Activated T-cell treated with anti-CD3 and anti-CD28 coated beads for 1 hour (primary cell): ENCODE data around the gene AGPAT1.

Experiments
- DNase-seq: peaks from one replicate; pipeline ENCODE4 v3.0.0-alpha.2; 2020; ENCODE audit warnings: low read depth

The AGPAT1 gene

DNA sequence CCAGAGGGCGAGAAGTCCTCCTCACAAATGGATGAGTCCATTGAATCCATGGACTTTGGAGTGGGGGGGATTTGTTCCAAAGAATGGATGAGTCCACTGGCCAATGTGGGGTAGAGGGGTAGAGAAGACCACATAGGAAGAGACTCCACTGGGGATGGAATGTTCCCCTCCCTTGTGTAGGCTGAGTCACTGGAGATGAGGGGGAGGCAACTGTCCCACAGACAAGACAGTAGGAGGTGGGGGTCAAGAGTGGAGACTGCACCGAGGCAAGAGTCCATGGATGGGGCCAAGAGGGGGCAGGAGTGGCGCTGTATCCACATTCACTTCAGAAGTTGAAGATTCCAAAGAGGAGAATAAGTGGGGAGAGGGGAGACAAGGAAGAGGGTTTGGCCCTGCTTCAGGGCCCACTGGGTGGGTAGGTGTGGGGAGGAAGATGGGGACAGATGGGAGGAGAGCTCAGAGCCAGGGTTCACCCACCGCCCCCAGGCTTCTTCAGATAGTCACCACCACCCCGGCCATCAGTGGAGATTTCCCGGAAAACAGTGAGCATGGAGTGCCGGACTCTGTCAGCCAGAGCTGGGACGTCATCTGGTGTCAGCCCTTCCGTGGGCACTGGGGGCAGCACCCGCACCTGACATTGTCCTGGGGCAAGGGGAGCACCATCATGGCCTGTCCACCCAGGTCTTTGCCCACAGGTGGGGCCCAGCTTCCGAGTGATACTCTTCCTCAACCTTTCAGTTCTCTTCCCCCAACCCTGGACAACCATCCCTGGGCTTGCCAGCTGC, 6.9 kb downstream of the AGPAT1 start:
- DNase-seq, result no peak

DNA sequence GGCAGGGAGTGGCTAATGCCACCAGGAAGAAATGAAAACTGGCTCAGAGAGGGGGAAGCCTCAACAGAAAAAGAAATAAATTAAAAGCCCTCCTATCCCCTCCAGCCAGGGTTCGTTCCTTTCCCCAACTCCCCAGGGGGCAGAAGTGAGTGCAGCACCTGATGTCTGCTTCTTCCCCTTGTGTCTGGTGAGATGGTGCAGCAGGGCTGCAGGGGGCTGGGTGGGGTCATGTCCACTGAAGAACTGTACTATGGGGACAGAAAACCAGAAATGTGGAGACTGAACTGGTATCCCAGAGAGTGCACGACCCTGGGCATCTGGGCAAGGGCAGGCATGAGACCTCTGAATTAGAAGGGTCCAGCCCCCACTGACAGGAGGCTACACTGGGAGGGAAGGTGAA, 7.5 kb downstream of the AGPAT1 start:
- no peak for DNase-seq

DNA sequence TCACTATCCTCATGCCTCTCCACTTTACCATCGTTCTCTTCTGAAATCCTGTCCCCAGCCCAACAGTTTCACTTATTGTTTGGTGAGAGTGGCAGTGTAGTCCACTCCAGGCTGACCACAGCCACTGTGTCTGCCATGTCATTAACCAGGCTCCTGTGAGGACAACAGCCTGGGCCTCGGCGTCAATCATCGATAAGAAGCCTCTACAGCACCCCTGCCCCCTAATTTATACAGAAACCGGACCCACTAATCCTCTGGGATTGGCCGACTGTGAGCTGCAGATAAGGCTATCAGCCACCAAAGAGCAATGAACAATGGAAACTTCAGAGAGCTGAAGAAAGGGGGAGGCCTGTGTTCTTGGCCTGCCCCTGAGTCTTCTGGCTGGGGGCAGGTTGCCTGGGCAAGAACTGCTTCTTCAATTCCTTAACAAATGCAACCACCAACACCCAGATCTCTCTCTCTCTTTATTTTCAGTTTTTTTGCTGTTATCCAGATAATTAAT, 8.1 kb downstream of the AGPAT1 start:
- DNase-seq, result no peak

GRCh38 chr6:32167154-32167760, 8.6 kb downstream of the AGPAT1 start:
- DNase-seq, result no peak

DNA sequence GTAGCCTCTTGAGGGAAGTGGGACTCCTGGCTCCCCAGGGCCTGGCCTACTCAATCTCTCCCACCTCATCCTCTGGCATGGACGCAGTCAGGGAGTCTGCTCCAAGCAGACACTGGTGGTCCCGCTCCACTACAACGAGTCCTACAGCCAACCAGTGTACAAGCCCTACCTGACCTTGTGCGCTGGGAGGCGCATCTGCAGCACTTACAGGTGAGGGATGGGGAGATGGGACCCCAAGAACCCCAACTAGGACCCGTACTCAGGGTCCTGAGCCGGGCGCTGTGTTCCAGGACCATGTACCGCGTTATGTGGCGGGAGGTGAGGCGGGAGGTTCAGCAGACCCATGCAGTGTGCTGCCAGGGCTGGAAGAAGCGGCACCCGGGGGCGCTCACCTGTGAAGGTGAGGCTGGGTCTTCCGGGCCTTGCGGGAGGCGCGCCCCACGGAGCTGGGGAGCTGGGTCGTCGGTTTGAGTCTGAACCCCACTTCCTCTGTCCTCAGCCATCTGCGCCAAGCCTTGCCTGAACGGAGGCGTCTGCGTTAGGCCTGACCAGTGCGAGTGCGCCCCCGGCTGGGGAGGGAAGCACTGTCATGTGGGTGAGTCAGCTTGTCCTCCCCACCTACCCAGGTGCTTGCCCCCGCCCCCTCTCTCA, 9.3 kb downstream of the AGPAT1 start:
- DNase-seq, result no peak

GRCh38 chr6:32164295-32164694, 11.6 kb downstream of the AGPAT1 start, which contains the start of gene EGFL8:
EGFL8 (plus strand) TSS chr6:32164595; CDS start chr6:32166166, 1,571 bp downstream.
- no peak for DNase-seq

DNA sequence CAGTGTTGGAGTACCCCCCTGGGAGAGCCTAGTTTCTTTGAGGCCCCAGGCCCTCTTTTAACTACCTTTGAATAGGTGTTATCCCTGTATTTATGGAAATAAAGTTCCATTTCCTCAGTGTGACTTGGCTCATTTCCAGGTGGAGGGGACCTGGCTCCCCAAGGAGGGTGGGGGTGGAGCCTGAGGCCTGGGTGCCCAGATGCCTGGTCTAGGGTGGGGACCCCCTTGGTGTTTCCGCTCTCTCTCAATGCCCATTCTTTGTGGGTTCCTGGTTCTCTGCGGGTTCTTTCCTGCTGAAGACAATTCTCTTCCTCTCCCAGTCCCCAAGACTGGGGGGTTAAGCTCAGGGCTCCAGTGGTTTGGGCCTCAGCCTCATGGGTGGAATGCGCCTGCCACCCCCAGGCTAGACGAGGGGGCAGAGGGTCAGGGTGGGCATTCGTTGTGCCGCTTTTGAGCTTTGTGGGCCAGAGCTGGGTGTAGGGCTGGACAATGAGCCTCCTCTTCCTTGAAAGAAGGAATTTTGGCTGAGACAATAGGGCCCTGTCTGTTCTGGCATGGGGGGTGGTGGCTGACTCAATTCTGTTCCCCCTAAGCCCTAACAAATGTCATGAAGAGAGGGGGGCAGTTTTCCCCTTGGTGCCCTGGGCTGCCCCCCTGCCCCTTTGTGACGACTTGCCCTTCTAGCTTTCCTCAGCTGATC, 12.2 kb downstream of the AGPAT1 start:
- DNase-seq, result no peak

- no peak for DNase-seq
Measured at GRCh38 chr6:32158052-32158451, 17.8 kb downstream of the AGPAT1 start.

DNA sequence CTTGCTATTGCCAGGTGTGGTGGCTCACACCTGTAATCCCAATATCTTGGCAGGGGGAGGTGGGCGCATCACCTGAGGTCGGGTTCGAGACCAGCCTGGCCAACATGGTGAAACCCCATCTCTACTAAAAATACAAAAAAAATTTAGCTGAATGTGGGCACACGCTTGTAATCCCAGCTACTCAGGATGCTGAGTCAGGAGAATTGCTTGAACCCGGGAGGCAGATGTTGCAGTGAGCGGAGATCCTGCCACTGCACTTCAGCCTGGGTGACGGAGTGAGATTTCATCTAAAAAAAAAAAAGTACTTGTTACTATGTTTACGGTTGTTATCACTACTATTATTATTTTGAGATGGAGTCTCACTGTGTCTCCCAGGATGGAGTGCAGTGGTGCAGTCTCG, 19.0 kb downstream of the AGPAT1 start:
- no peak for DNase-seq

GRCh38 chr6:32154514-32155161, 21.2 kb downstream of the AGPAT1 start:
- DNase-seq, result peak; percentile 54

- DNase-seq, result peak; percentile 66
Measured at GRCh38 chr6:32153564-32154513, 22.0 kb downstream of the AGPAT1 start, which contains the start of gene PPT2. PPT2 (plus strand) TSS chr6:32154141; CDS start chr6:32154595, 454 bp downstream.

DNA sequence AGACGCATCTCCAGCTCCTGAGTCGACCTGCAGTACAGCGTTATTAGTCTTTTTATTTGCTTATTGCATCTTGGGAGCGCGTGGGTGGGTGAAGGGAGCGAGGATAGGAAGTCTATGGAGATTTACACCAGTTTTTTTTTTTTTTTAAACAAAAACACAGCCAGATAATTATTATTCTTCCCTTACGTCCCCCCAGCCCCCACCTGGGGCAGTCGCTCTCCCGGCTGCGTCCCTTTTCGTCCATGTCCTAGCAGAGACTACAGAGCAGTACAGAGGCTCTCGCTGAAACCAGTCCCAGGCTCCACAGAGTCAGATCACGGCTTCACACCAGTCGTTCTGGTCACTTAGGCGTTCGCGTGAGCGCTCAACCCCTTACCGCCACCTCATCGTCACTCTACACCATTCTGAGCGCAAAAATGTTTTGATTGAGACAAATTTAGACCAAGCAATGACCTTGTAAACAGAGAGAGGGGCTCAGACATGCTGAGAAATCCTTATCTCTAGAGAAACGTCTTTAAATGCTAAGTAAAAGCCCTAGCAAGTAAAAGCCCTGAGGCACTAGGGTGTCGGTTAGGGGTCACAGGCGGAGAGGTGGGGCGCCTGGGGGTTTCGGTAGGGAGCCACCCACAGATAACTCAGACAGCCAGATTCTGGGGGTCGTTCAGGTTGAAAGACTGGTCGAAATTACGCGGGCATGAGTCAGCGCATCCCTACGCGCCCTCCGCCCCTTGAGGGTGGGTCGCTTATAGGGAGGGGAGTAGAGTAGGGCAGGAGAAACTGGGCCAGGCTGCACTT, 22.9 kb downstream of the AGPAT1 start:
- no peak for DNase-seq

DNA sequence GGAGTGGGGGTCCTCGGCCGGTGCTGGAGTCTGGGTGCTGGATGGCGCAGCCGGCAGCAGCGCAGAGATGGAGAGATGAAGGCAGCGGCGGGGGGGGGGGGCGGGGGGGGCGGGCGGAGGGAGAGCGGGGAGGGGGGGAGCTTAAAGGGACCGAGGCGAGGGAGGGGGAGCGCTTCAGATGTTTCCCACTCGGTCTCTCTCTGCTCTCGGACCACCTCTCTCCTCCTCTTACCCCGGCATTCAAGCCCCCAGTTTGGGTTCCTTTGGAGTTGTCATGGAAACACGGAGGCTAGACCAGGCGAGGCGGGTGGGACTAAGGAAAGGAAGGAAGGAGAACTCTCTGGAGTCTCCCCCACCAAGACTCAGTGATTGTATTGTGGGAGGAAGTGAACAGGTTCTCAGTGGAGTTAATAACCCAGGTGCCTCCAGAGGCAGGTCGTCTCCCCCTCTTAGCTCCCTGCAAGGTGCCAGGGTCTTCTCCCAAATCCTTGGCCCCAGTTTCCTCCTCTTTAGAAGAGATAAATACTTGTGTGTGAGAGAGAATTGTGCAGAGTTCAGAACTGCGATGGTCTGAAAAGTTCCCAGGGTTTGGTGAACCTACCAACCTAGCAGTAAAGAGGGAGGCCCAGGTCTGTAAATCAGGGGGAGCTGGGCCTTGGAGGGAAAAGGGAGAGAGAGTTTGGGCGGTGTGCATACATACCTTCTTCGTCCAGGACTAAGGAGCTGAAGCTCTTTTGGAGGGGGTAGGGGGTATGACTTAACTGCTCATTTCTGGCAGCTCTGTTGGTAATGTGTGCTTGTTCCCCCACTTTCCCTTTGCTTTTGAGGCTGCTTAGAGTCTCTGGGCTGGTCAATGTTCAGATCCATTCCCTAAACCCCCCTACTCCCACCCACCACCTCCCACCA, 23.8 kb downstream of the AGPAT1 start, which contains the start of gene PRRT1:
Gene PRRT1, minus strand, starts transcription at position 77 of the 906 bp plus-strand sequence. CDS start 112 bp downstream, outside the sequence.
- DNase-seq, result no peak

DNA sequence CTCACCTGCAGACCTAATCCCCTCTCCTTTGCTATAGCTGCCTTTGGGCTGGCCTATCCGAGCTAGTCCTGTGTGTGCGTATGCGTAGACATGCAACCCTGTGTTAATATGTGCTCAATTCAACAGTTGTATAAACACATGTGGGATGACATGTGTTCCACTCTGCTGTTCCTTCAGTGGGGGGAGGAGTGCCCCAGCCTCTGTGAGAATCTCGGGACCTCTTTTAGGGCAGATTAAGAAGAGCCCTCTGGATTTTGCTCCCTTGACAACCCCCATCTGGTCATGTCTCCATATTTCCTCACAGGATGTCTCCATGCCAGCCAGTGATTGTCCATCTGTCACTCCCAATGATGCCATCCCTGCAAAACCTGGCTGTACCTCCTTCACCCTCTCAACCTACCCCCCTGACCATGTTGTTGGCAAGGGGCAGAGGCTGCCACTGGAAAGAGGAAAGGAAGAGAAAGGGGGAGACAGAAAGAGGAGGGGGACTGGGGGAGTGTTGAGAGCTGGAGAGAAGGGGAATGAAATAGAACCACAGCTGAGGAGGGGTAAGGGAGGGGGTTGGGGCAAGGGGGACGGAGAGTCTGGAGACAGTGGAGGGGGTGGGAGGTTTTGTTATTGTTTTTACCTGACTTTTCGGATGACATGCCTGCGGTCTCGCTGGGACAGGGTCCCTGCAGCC, 24.6 kb downstream of the AGPAT1 start:
- DNase-seq, result no peak

GRCh38 chr6:32149932-32150870, 25.7 kb downstream of the AGPAT1 start:
- no peak for DNase-seq

GRCh38 chr6:32149092-32149755, 26.7 kb downstream of the AGPAT1 start:
- DNase-seq, result no peak
